ENCODE data around the gene ABHD2.

The ABHD2 gene

GRCh38 chr15:89128320-89129122 is 40.3 kb downstream of the ABHD2 start:
- no peak for TF ChIP-seq CTCF (IDR thresholded peaks at IDR 0.05; ENCODE audit: low read depth, low read length)
- peaks cover 18% of the 10 kb centered on the region for H3K36me3 ChIP-seq
- no peak for DNase-seq
- H3K27me3 ChIP-seq (ENCODE audit: insufficient read depth, low read depth, severe bottlenecking), result no peaks in the 10 kb centered on the region
- H3K4me3 ChIP-seq (ENCODE audit: low read depth, low read length), result no peak overlapping the region
- H3K9me3 ChIP-seq (ENCODE audit: severe bottlenecking), result no peaks in the 10 kb centered on the region
- H3K27ac ChIP-seq, result peak overlapping the region; percentile 62

GRCh38 chr15:89129123-89129815 is 41.0 kb downstream of the ABHD2 start:
- peak; percentile 57 for DNase-seq
- H3K4me3 ChIP-seq (ENCODE audit: low read depth, low read length), result no peak overlapping the region
- peak overlapping the region; percentile 62 for H3K27ac ChIP-seq
- no peaks in the 10 kb centered on the region for H3K27me3 ChIP-seq (ENCODE audit: insufficient read depth, low read depth, severe bottlenecking)
- no peaks in the 10 kb centered on the region for H3K9me3 ChIP-seq (ENCODE audit: severe bottlenecking)
- TF ChIP-seq CTCF (IDR thresholded peaks at IDR 0.05; ENCODE audit: low read depth, low read length), result peak; percentile 77
- peaks cover 18% of the 10 kb centered on the region for H3K36me3 ChIP-seq

- no peak for TF ChIP-seq CTCF (IDR thresholded peaks at IDR 0.05; ENCODE audit: low read depth, low read length)
- Histone ChIP-seq H3K36me3 (peaks cover 18% of the 10 kb centered on the region), H3K27ac (no peak overlapping the region), H3K4me3 (ENCODE audit: low read depth, low read length) (no peak overlapping the region), H3K27me3 (ENCODE audit: insufficient read depth, low read depth, severe bottlenecking) (no peaks in the 10 kb centered on the region), H3K9me3 (ENCODE audit: severe bottlenecking) (no peaks in the 10 kb centered on the region)
- no peak for DNase-seq
Observed at GRCh38 chr15:89129816-89130134, 41.5 kb downstream of the ABHD2 start.

GRCh38 chr15:89130201-89130600 is 41.9 kb downstream of the ABHD2 start:
- no peaks in the 10 kb centered on the region for H3K9me3 ChIP-seq (ENCODE audit: severe bottlenecking)
- no peak overlapping the region for H3K4me3 ChIP-seq (ENCODE audit: low read depth, low read length)
- DNase-seq, result no peak
- no peak overlapping the region for H3K27ac ChIP-seq
- no peaks in the 10 kb centered on the region for H3K27me3 ChIP-seq (ENCODE audit: insufficient read depth, low read depth, severe bottlenecking)
- TF ChIP-seq CTCF (IDR thresholded peaks at IDR 0.05; ENCODE audit: low read depth, low read length), result no peak
- peaks cover 18% of the 10 kb centered on the region for H3K36me3 ChIP-seq

- DNase-seq, result no peak
- Histone ChIP-seq H3K27me3 (ENCODE audit: insufficient read depth, low read depth, severe bottlenecking) (no peaks in the 10 kb centered on the region), H3K36me3 (peaks cover 13% of the 10 kb centered on the region; the same call in 1 of the 2 replicates), H3K4me3 (ENCODE audit: low read depth, low read length) (no peak overlapping the region), H3K27ac (no peak overlapping the region), H3K9me3 (ENCODE audit: severe bottlenecking) (no peaks in the 10 kb centered on the region)
- TF ChIP-seq CTCF (IDR thresholded peaks at IDR 0.05; ENCODE audit: low read depth, low read length), result no peak
Observed at GRCh38 chr15:89131731-89132130, 43.5 kb downstream of the ABHD2 start.
